Right cardiac atrium (tissue), 5 donors: Measurements from ENCODE around the gene DXO. TPM values are rescaled to one million over a fixed set of nuclear protein-coding genes. Genes with fewer than 3 reads are reported as not detected.
"Not testable (repeated sequence)": the region's sequence is repeated elsewhere in the genome, so short reads cannot be mapped to it uniquely, and the experiment has no call there.

Source experiments
- ATAC-seq, 2 donors: fragments of 200-7000 bp; cut with Tn5 transposase; one replicate each; pipeline versions ENCODE4 v1.8.0 to v1.9.1; 2020; ENCODE audit warnings: moderate library complexity in 2 of 2, mild to moderate bottlenecking in 1 of 2
- DNase-seq, 3 donors: peaks; one replicate each; pipeline ENCODE4 v3.0.0-alpha.2; 2020
- H3K27ac ChIP-seq: one replicate; pipeline ENCODE4 v1.5.1; 2013; ENCODE audit warnings: mild to moderate bottlenecking, low read length, control low read depth, moderate library complexity
- H3K27me3 ChIP-seq: one replicate; pipeline ENCODE4 v1.6.1; 2013; ENCODE audit not compliant: control insufficient read depth, insufficient read depth
- H3K4me1 ChIP-seq: one replicate; pipeline ENCODE4 v1.6.1; 2013; ENCODE audit warnings: low read length; ENCODE audit not compliant: control insufficient read depth, insufficient read depth
- H3K4me3 ChIP-seq: one replicate; pipeline ENCODE4 v1.5.1; 2013; ENCODE audit warnings: low read length, control low read depth
- H3K9me3 ChIP-seq: one replicate; pipeline ENCODE4 v1.6.1; 2013; ENCODE audit warnings: low read length; ENCODE audit not compliant: control insufficient read depth
- WGBS: extraction: QIAGEN DNeasy Blood & Tissue Kit; methylation state at CpG from one replicate; pipeline ENCODE4 v1.1.7; 2013; 5-methylcytosine and 5-hydroxymethylcytosine counted together
- intact Hi-C, 4 donors: fragments of 100-400 bp; cut with DNase I; formaldehyde crosslinking; loops; one replicate each; pipeline versions ENCODE4 v1.11.0 to v1.14.0; 2022 to 2023
- polyA plus RNA-seq: library from polyadenylated mRNA; stranded (reverse); fragments of 200-250 nt; gene quantifications from one replicate; pipeline ENCODE4 v1.2.3, GENCODE V29; 2013
- total RNA-seq, 4 donors: library from RNA; stranded (reverse); fragmentation: NEBNext Ultra II Directional; extraction: Animal tissue kit (Norgen Biotek cat#: 25700); gene quantifications; one replicate each; pipeline ENCODE4 v1.2.1, GENCODE V29; 2021
- donor health status: healthy with polysubstance abuse.
- donor health status: DM: no; HTN: yes; CAD: no.
- donor health status: DM: no; HTN: no; CAD: no.
- donor health status: DM: no; HTN: yes; CAD: no; lungs with severe emphysema.
- donor health status: DM: yes; HTN: yes; CAD: no.

The DXO gene
- total and polyA plus RNA-seq, 5 donors, result 12.0 to 17.2 (median 16.5) TPM

DNA sequence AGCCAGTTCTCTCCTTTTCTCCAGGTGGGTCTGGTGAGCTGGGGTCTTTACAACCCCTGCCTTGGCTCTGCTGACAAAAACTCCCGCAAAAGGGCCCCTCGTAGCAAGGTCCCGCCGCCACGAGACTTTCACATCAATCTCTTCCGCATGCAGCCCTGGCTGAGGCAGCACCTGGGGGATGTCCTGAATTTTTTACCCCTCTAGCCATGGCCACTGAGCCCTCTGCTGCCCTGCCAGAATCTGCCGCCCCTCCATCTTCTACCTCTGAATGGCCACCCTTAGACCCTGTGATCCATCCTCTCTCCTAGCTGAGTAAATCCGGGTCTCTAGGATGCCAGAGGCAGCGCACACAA is 26.8 kb downstream of the DXO start:
- no peak overlapping the region for H3K4me3 ChIP-seq
- intact Hi-C loops, result no loop called here
- H3K27me3 ChIP-seq, result no peaks in the 10 kb centered on the region

DNA sequence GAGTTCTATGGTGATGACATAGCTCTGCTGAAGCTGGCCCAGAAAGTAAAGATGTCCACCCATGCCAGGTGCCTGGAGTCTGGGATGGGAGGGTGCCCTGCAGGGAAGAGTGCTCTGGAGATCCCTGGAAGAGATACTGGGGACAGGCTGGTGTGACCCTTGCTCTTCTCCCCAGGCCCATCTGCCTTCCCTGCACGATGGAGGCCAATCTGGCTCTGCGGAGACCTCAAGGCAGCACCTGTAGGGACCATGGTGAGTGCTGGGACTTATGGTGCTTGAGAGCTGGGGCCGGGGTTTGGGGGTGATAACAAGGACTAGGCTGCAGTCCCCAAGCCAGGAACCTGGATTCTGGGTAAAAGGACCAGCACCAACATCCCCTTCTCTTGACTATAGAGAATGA is 28.2 kb downstream of the DXO start:
- 84% methylated on average over 3 of the region's 3 CpGs for WGBS
- intact Hi-C loops, result no loop called here
- Histone ChIP-seq H3K27me3 (no peaks in the 10 kb centered on the region), H3K9me3 (no peaks in the 10 kb centered on the region), H3K4me1 (no peaks in the 10 kb centered on the region), H3K4me3 (no peak overlapping the region), H3K27ac (no peak overlapping the region)
- no peak for ATAC-seq
- no peak for DNase-seq

More for the DNA sequence above, 26.8 kb downstream of the DXO start:
- WGBS, result 78% methylated on average over 9 of the region's 9 CpGs
- Histone ChIP-seq H3K4me1 (no peaks in the 10 kb centered on the region), H3K9me3 (no peaks in the 10 kb centered on the region), H3K27ac (peak overlapping the region; percentile 21)
- DNase-seq, result no peak
- ATAC-seq, result no peak

DNA sequence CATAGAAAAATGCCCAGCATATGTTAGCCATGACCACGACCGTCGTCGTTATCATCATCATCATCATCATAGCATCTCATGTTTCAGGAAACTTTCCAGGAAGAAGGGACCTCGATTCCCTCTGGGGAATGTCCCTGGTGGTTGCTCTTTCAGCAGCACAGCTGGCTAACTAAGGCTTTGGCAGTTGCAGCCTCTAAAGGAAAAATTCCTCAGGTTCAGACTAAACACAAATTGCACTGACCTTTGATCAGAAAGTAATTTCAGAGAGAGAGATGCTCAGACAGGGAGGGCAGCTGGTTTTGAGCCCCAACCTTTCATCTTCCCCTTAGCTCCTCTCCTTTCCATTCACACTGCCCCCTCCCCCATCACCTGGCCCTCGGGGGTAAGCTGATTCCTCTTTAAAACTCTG is 31.7 kb downstream of the DXO start:
- intact Hi-C loops, result no loop called here
- DNase-seq (no peak), ATAC-seq (no peak)
- Histone ChIP-seq H3K4me3 (no peak overlapping the region), H3K27me3 (no peaks in the 10 kb centered on the region), H3K27ac (no peak overlapping the region), H3K4me1 (no peaks in the 10 kb centered on the region), H3K9me3 (no peaks in the 10 kb centered on the region)
- 14% methylated on average over 6 of the region's 6 CpGs for WGBS

- ATAC-seq (no peak), DNase-seq (no peak)
- H3K9me3 ChIP-seq, result no peaks in the 10 kb centered on the region
- H3K27me3 ChIP-seq, result no peaks in the 10 kb centered on the region
- intact Hi-C loops, result no loop called here
- 72% methylated on average over 9 of the region's 9 CpGs for WGBS
- no peak overlapping the region for H3K27ac ChIP-seq
- no peak overlapping the region for H3K4me3 ChIP-seq
- H3K4me1 ChIP-seq, result no peaks in the 10 kb centered on the region
These were observed 36.1 kb downstream of the DXO start for GRCh38 chr6:31935823-31936222.

DNA sequence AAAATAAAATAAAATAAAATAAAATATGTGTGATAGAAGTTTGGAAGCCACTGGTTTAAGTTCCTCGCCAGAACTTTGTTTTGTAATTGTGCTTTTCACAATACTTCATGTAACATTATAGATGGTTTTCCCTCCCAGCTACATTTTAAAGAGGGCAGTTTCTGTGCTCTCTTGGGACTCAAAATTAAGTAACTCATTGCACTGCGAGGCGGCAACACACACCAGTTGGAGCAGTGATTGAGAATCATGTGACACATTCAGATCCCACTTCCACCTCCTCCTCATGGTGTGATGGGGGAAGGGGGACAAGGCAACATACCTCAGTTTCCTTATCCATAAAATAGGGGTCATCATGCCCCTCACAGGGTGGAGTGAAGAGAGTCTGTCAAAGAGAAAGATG is 36.9 kb downstream of the DXO start:
- no peaks in the 10 kb centered on the region for H3K4me1 ChIP-seq
- H3K27ac ChIP-seq, result no peak overlapping the region
- intact Hi-C loops, result no loop called here
- no peaks in the 10 kb centered on the region for H3K9me3 ChIP-seq
- H3K27me3 ChIP-seq, result no peaks in the 10 kb centered on the region
- WGBS, result 53% methylated on average over 3 of the region's 3 CpGs
- H3K4me3 ChIP-seq, result no peak overlapping the region
- DNase-seq (no peak), ATAC-seq (no peak)

- H3K9me3 ChIP-seq, result no peaks in the 10 kb centered on the region
- ATAC-seq (peak in 1 of 2 donors; percentile 31), DNase-seq (no peak)
- no peaks in the 10 kb centered on the region for H3K27me3 ChIP-seq
- no peaks in the 10 kb centered on the region for H3K4me1 ChIP-seq
- 82% methylated on average over 19 of the region's 19 CpGs for WGBS
- no peak overlapping the region for H3K4me3 ChIP-seq
- no peak overlapping the region for H3K27ac ChIP-seq
- intact Hi-C loops, result no loop called here
These were observed 38.4 kb downstream of the DXO start for GRCh38 chr6:31933537-31933936.

DNA sequence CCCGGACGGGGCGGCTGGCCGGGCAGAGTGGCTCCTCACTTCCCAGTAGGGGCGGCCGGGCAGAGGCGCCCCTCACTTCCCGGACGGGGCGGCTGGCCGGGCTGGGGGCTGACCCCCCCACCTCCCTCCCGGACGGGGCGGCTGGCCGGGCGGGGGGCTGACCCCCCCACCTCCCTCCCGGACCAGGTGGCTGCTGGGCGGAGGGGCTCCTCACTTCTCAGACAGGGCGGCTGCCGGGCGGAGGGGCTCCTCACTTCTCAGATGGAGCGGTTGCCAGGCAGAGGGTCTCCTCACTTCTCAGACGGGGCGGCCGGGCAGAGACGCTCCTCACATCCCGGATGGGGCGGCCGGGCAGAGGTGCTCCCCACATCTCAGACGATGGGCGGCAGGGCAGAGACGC is 39.8 kb downstream of the DXO start:
- H3K27ac ChIP-seq, intact Hi-C loops, DNase-seq, H3K27me3 ChIP-seq, H3K9me3 ChIP-seq, H3K4me3 ChIP-seq, H3K4me1 ChIP-seq, ATAC-seq: not testable (repeated sequence)
- WGBS, result 94% methylated on average over 32 of the region's 32 CpGs

DNA sequence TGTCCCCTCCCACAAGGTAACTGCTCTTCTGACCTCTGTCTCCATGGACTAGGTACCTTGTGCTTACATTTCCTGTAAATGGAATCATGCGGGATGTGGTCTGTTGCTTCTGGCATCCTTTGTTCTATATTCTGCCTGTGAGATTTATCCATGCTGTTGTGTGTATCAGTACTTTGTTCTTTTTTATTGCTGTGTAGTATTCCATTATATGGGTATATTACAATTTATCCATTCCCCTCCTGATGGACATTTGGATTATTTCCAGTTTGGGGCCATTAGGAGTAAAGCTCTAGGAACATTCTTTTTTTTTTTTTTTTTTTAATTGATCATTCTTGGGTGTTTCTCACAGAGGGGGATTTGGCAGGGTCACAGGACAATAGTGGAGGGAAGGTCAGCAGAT is 41.0 kb downstream of the DXO start:
- Histone ChIP-seq H3K4me3 (no peak overlapping the region), H3K27me3 (no peaks in the 10 kb centered on the region), H3K4me1 (no peaks in the 10 kb centered on the region), H3K27ac (no peak overlapping the region), H3K9me3 (no peaks in the 10 kb centered on the region)
- whole genome bisulfite sequencing, result 88% methylated on average over 1 of the region's 1 CpG
- ATAC-seq (no peak), DNase-seq (no peak)
- intact Hi-C loops, result no loop called here

GRCh38 chr6:31928672-31928939 is 43.3 kb downstream of the DXO start:
- no peak for ATAC-seq
- H3K9me3 ChIP-seq, result no peaks in the 10 kb centered on the region
- H3K27ac ChIP-seq, result no peak overlapping the region
- no peaks in the 10 kb centered on the region for H3K27me3 ChIP-seq
- no peak for DNase-seq
- H3K4me3 ChIP-seq, result no peak overlapping the region
- intact Hi-C loops, result no loop called here
- 78% methylated on average over 9 of the region's 9 CpGs for WGBS
- no peaks in the 10 kb centered on the region for H3K4me1 ChIP-seq

DNA sequence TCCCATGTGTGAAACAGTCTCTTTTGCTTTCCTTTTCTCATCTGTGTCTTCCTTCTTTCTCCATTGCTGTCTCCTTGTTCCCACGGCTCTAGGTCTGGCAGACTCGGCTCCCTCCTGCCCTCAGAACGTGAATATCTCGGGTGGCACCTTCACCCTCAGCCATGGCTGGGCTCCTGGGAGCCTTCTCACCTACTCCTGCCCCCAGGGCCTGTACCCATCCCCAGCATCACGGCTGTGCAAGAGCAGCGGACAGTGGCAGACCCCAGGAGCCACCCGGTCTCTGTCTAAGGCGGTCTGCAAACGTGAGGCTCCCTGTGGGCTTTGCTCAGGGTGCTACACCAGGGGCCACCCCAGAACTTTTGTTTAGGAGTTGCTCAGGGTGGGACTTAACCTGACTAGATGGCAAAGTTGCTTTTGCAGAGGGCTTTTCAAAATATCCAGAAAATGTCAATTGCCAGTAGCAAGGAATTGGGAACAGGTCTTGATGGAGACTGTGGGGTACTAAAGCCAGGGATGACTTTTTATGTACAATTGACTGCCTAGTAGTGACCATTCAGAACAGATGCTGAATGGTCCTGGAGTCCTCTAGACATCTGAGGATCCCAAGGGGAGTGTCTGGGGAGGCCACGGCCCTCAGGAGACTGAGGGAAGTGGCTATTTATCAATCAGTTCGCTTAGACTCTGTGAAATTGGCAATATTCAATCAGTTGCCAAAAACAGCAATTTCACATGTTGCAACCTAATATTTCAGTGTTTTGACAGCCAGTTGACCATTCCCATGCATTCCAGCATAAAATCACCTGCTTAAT is 43.9 kb downstream of the DXO start:
- Histone ChIP-seq H3K27me3 (no peaks in the 10 kb centered on the region), H3K4me1 (no peaks in the 10 kb centered on the region), H3K4me3 (no peak overlapping the region), H3K27ac (no peak overlapping the region), H3K9me3 (no peaks in the 10 kb centered on the region)
- peak; percentile 29 to 36 for ATAC-seq
- peak in 1 of 3 donors; percentile 38 for DNase-seq
- intact Hi-C loops, result no loop called here
- 74% methylated on average over 11 of the region's 11 CpGs for WGBS

DNA sequence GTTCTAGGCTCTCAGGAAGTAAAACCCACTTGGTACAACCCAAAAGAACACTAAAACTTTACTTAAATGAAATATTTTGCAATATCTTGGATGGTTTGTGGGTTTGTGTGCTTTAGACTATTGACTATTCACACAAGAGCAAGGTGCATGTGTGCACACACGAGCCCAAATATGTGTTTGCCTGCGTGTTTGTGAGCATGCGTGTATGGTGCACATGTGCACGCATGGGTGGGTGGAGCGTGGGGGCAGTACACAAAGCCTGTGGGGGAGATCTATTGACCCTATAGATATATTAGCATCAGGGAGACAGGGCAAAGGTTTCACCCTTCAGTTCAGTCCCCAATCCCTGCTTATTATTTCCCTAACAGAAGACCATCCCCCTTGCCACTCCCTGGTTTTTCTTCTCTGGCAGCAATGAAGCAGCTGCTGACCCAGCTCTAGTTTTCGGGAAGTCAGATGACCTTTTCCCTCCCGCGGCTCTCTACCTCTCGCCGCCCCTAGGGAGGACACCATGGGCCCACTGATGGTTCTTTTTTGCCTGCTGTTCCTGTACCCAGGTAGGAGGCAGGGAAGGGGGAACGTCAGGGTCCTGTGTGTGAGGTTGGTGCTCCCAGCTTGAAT is 44.6 kb downstream of the DXO start, which contains the start of gene C2:
TSS of gene C2 (plus strand) at position 476 of the 621 bp plus-strand sequence. CDS start at position 512, 36 bp downstream.
- 56% methylated on average over 11 of the region's 11 CpGs for WGBS
- Histone ChIP-seq H3K27ac (no peak within 1 kb of the TSS), H3K4me3 (no peak within 1 kb of the TSS), H3K27me3 (no peaks in the 10 kb centered on the region), H3K9me3 (no peaks in the 10 kb centered on the region), H3K4me1 (no peaks in the 10 kb centered on the region)
- ATAC-seq (peak in 1 of 2 donors; percentile 14), DNase-seq (peak in 1 of 3 donors; percentile 51)
- intact Hi-C loops, result no loop called here
